Subcutaneous adipose tissue (tissue), 4 donors: Measurements from ENCODE around the gene HDAC3. TPM values are rescaled to one million over a fixed set of nuclear protein-coding genes. Genes with fewer than 3 reads are reported as not detected.

Source experiments
- total RNA-seq, 4 donors: library from RNA; depleted of rRNA; stranded (reverse); fragments of >200 nt; gene quantifications; one replicate each; pipeline ENCODE4 v1.1.0, GENCODE V29; 2016
- TF ChIP-seq, protein P1 (sequence below): fragments of 450-650 bp; IDR thresholded peaks from one replicate; pipeline ENCODE4 v1.5.1; 2016; ENCODE audit warnings: low read depth, mild to moderate bottlenecking, control low read depth, antibody characterized with exemption, moderate library complexity

HDAC3 gene
- total RNA-seq, 4 donors from 2014 or later: 37.7 to 49.1 (median 40.3) TPM

DNA sequence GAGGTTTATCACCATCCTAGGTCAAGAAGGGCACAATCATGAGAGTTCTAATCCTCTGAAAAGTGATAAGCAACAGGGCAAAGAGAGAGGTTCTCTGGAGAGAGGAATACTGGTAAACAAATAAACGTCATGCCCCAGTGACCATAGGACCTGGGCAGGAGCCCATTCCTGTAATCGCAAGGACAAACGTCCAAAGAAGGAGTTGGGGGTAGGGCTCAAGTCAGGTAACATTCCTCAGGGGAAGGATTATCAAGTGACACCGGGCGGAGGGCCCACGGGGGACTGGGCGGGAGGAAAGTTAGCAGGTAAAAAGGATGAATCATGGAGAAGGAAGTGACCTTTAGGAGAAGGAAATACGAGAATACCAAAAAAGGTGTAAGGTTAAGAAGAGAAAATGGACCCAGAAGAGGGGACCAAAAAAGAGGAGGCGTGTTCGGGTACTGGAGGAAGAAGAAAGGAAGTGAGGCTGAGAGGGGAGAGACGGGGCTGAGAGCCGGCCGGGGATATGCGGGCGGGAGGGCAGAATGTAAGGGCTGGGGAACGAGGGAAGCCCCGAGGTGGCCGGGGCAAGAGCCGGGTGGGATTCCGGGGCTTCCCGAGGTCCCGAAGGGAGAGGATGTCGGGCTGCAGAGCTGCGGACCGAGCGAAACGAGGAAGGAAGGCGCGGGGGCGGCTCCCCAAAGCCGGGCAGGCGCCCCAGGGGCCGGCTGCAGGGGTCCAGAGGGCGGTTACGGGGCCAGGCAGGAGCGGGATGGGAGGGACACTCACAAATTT, 18.4 kb downstream of the HDAC3 start:
- TF ChIP-seq, protein P1, sequence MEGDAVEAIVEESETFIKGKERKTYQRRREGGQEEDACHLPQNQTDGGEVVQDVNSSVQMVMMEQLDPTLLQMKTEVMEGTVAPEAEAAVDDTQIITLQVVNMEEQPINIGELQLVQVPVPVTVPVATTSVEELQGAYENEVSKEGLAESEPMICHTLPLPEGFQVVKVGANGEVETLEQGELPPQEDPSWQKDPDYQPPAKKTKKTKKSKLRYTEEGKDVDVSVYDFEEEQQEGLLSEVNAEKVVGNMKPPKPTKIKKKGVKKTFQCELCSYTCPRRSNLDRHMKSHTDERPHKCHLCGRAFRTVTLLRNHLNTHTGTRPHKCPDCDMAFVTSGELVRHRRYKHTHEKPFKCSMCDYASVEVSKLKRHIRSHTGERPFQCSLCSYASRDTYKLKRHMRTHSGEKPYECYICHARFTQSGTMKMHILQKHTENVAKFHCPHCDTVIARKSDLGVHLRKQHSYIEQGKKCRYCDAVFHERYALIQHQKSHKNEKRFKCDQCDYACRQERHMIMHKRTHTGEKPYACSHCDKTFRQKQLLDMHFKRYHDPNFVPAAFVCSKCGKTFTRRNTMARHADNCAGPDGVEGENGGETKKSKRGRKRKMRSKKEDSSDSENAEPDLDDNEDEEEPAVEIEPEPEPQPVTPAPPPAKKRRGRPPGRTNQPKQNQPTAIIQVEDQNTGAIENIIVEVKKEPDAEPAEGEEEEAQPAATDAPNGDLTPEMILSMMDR: no peak

DNA sequence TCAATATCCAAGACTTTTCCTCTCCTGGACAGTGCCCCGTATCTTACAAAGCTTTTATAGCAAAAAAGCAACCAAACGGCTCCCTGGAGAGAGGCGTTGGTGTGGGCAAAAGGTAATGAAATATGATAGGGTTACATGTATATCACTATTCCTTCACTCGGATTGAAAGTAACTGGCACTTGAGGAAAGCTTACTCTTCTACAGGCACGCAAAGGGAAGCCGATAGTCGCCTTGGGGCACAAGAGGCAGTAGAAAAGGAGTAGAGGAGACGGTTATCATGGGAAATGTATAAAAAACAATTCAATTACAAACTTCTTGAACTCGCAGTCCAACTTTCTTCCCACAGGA, 19.0 kb downstream of the HDAC3 start:
- TF ChIP-seq, protein P1: no peak

DNA sequence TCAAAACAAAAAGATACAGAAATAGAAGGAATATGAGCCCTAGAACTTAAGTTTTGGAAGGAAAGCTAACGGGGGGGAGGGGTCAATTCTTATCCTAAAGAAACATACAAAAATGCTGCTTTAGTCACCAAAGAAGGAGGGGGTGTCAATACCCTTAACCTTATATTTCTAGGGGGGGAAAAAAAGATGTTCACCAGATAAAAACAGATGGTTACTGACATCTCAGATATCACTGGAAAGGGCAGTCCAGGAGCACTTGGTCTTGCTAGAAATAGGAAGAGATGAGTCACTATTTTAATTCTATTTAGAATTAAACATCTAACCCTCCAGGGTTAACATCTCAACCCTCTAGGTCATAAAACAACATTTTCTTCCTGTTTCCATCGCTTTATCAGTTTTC, 19.5 kb downstream of the HDAC3 start:
- TF ChIP-seq, protein P1: no peak

DNA sequence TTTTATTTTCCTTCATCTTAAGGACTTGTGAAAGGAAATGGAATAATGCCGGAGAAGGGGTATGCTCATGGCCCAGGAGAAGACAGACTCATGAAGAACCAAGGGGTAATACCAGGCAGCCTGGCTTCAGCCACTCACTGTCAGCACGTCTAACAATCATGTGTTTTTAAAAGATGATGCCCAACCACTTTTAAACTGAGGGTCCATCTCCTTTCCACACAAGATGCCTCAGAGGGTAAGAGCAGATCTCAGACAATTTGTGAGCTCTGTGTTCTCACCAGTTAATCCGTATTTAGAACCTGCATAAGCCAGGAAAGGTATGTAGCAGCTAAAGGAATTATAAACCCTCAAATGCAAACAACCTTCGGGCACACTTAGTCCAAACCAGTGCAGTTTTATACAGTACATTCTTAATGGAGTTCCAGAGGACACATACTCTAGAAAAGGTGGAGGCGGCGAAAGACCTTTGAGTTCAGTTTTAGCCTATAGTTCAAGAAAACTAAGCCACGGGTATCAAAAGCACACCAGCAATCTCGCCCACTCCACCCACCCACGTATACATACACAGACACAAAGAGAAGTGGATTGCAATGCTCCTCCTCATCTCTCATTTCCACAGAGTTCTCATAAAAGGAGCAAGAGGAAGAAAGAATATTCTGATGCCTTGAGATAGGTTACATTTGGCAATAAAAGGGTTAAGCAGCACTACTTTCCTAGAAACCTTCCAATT, 20.5 kb downstream of the HDAC3 start:
- TF ChIP-seq, protein P1: no peak

DNA sequence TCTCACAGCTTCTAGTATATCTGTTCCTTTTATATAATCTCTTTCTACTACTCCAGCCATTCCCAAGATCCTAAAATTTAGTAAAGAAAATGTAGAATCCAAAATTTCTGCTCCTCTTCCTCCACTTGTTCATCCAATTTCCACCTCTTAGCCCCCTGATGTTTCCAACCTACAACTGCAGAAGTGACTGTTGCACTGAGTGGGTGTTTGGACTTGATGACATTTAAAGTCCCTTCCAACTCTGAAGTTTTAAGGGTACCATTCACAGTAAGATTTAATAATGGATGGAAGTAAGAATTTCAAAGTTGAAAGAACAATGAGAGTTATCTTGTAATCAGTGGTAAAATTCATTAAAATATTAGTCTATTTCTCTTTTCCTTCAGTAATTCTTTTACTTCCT, 23.3 kb downstream of the HDAC3 start:
- TF ChIP-seq, protein P1: no peak

DNA sequence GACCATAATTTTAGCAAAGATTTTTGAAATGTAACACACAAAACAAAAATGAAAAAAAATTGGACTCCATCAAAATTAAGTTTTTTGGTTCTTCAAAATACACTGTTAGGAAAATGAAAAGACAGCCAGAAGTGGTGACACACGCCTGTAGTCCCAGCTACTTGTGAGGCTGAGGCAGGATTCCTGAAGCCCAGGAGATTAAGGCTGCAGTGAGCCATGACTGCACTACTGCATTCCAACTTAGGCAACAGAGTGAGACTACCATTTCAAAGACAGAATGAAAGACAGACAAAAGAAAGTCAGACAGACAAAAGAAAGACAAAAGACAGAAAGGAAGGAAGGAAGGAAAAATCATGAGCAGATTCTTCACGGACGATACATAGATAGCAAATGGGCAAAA, 25.4 kb downstream of the HDAC3 start:
- TF ChIP-seq, protein P1: no peak

DNA sequence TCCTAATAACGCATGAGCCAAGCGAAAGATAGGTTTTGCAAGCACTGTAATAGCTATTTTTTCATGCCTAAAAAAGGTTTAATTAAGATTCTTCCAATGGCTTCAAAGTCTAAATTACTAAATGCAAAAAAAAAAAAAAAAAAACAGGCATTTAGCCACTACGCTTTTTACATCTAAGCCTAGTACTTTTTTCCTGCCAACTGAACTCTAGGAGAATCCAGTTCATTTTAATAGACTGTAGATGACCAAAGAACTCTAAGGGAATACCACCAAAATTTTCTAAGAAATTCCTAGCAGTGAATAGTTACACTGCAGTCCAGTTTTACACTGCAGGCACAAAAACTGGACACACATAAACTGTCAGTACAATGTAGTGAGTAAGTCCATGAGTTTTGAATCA, 27.6 kb downstream of the HDAC3 start:
- TF ChIP-seq, protein P1: no peak
